Measurements from ENCODE around the gene YAP1.

GRCh38 chr11:102062106-102062505, 48.1 kb upstream of the YAP1 start:
- TF ChIP-seq, protein P1, sequence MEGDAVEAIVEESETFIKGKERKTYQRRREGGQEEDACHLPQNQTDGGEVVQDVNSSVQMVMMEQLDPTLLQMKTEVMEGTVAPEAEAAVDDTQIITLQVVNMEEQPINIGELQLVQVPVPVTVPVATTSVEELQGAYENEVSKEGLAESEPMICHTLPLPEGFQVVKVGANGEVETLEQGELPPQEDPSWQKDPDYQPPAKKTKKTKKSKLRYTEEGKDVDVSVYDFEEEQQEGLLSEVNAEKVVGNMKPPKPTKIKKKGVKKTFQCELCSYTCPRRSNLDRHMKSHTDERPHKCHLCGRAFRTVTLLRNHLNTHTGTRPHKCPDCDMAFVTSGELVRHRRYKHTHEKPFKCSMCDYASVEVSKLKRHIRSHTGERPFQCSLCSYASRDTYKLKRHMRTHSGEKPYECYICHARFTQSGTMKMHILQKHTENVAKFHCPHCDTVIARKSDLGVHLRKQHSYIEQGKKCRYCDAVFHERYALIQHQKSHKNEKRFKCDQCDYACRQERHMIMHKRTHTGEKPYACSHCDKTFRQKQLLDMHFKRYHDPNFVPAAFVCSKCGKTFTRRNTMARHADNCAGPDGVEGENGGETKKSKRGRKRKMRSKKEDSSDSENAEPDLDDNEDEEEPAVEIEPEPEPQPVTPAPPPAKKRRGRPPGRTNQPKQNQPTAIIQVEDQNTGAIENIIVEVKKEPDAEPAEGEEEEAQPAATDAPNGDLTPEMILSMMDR (IDR thresholded peaks at IDR 0.05), result no peak
- TF ChIP-seq POLR2A (IDR thresholded peaks at IDR 0.05), result no peak

Measured in esophagus squamous epithelium (tissue), 4 donors.